Right kidney (tissue), 9 donors: Measurements from ENCODE around the gene SYNPO2L.
"Not testable (repeated sequence)": the region's sequence is repeated elsewhere in the genome, so short reads cannot be mapped to it uniquely, and the experiment has no call there.

Experiments used
- DNase-seq: peaks from one replicate; pipeline ENCODE4 v3.0.0-alpha.2; 2016
- long read RNA-seq, 8 donors: transcript quantifications; one replicate each; lab custom pipeline, GENCODE V29; 2026

Gene SYNPO2L
- long read RNA-seq, donor 1 = 0 reads
- long read RNA-seq, donor 2 = 0 reads
- long read RNA-seq, donor 3 = 0 reads
- long read RNA-seq, donor 4 = 0 reads
- long read RNA-seq, donor 5 = 0 reads
- long read RNA-seq, donor 6 = 0 reads
- long read RNA-seq, donor 7 = 0 reads
- long read RNA-seq, donor 8 = 0 reads

GRCh38 chr10:73655990-73656298 lies at the start of gene SYNPO2L:
TSS of gene SYNPO2L (minus strand) at chr10:73656029. CDS start at chr10:73655922, 107 bp downstream.
- no peak for DNase-seq

- DNase-seq = not testable (repeated sequence)
These were observed 48.1 kb upstream of the SYNPO2L start for GRCh38 chr10:73703924-73704323.

GRCh38 chr10:73698819-73699218 lies 43.0 kb upstream of the SYNPO2L start:
- not testable (repeated sequence) for DNase-seq

GRCh38 chr10:73697675-73698159 lies 41.9 kb upstream of the SYNPO2L start, which contains the start of gene AGAP5:
TSS of gene AGAP5 (minus strand) at chr10:73698109. CDS start at chr10:73697755, 354 bp downstream.
- DNase-seq = not testable (repeated sequence)

GRCh38 chr10:73695302-73695701 lies 39.5 kb upstream of the SYNPO2L start:
- DNase-seq = not testable (repeated sequence)

GRCh38 chr10:73690755-73691154 lies 34.9 kb upstream of the SYNPO2L start:
- DNase-seq = not testable (repeated sequence)

GRCh38 chr10:73689596-73689995 lies 33.8 kb upstream of the SYNPO2L start:
- not testable (repeated sequence) for DNase-seq

- not testable (repeated sequence) for DNase-seq
These were observed 31.8 kb upstream of the SYNPO2L start for GRCh38 chr10:73687641-73688040.

GRCh38 chr10:73674546-73674945 lies 18.7 kb upstream of the SYNPO2L start:
- DNase-seq = not testable (repeated sequence)

- DNase-seq = not testable (repeated sequence)
These were observed 12.5 kb upstream of the SYNPO2L start for GRCh38 chr10:73668378-73668777.

GRCh38 chr10:73666153-73666809 lies 10.5 kb upstream of the SYNPO2L start:
- not testable (repeated sequence) for DNase-seq

GRCh38 chr10:73665581-73665980 lies 9.8 kb upstream of the SYNPO2L start:
- DNase-seq = not testable (repeated sequence)

GRCh38 chr10:73664156-73665040 lies 8.6 kb upstream of the SYNPO2L start:
- not testable (repeated sequence) for DNase-seq

- DNase-seq = not testable (repeated sequence)
These were observed 7.8 kb upstream of the SYNPO2L start for GRCh38 chr10:73663621-73664020.

GRCh38 chr10:73662705-73663104 lies 6.9 kb upstream of the SYNPO2L start:
- not testable (repeated sequence) for DNase-seq

- no peak for DNase-seq
These were observed 406 bp downstream of the SYNPO2L start for GRCh38 chr10:73655257-73655989.

- no peak for DNase-seq
These were observed 2.1 kb downstream of the SYNPO2L start for GRCh38 chr10:73653701-73654100.

- no peak for DNase-seq
These were observed 2.6 kb downstream of the SYNPO2L start for GRCh38 chr10:73653195-73653594.

GRCh38 chr10:73650537-73651331 lies 5.1 kb downstream of the SYNPO2L start:
- DNase-seq = no peak

GRCh38 chr10:73649876-73650536 lies 5.8 kb downstream of the SYNPO2L start:
- DNase-seq = no peak
